ENCODE measurements around the gene CDK14.

The CDK14 gene

GRCh38 chr7:90677486-90678404 is 81.6 kb downstream of the CDK14 start:
- Histone ChIP-seq H3K9ac (no peak overlapping the region), H3K4me1 (peaks cover 5% of the 10 kb centered on the region), H3K27me3 (ENCODE audit: control insufficient read depth, insufficient read depth, low read length) (no peaks in the 10 kb centered on the region), H3K4me3 (ENCODE audit: low read depth, low read length) (no peak overlapping the region), H3K4me2 (ENCODE audit: low read length) (no peak overlapping the region), H2AFZ (no peak overlapping the region), H3K27ac (no peak overlapping the region), H3K36me3 (ENCODE audit: control insufficient read depth, insufficient read depth, low read length) (no peaks in the 10 kb centered on the region), H3K79me2 (peaks cover 2% of the 10 kb centered on the region), H3K9me3 (ENCODE audit: control insufficient read depth, low read length) (no peaks in the 10 kb centered on the region)
- TF ChIP-seq, protein P1, sequence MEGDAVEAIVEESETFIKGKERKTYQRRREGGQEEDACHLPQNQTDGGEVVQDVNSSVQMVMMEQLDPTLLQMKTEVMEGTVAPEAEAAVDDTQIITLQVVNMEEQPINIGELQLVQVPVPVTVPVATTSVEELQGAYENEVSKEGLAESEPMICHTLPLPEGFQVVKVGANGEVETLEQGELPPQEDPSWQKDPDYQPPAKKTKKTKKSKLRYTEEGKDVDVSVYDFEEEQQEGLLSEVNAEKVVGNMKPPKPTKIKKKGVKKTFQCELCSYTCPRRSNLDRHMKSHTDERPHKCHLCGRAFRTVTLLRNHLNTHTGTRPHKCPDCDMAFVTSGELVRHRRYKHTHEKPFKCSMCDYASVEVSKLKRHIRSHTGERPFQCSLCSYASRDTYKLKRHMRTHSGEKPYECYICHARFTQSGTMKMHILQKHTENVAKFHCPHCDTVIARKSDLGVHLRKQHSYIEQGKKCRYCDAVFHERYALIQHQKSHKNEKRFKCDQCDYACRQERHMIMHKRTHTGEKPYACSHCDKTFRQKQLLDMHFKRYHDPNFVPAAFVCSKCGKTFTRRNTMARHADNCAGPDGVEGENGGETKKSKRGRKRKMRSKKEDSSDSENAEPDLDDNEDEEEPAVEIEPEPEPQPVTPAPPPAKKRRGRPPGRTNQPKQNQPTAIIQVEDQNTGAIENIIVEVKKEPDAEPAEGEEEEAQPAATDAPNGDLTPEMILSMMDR (IDR thresholded peaks at IDR 0.05): no peak

DNA sequence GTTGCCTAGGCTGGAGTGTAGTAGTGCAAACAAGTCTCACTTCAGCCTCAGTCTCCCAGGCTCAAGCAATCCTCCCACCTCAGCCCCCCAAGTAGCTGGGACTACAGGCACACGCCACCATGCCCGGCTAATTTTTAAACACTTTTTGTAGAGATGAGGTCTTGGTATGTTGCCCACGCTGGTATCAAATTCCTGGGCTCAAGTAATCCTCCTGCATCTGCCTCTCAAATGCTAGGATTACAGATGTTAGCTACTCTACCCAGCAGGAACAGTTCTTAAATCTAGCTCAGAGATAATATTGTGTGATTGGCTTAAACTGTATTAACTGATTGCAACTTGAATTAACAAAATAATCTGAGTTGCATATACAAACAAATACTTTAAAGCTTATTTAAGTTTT is 82.9 kb downstream of the CDK14 start:
- H2AFZ ChIP-seq: no peak overlapping the region
- no peaks in the 10 kb centered on the region for H3K9me3 ChIP-seq (ENCODE audit: control insufficient read depth, low read length)
- TF ChIP-seq, protein P1 (IDR thresholded peaks at IDR 0.05): no peak
- H3K4me3 ChIP-seq (ENCODE audit: low read depth, low read length): no peak overlapping the region
- no peak overlapping the region for H3K9ac ChIP-seq
- H3K27me3 ChIP-seq (ENCODE audit: control insufficient read depth, insufficient read depth, low read length): no peaks in the 10 kb centered on the region
- H3K36me3 ChIP-seq (ENCODE audit: control insufficient read depth, insufficient read depth, low read length): no peaks in the 10 kb centered on the region
- peaks cover 5% of the 10 kb centered on the region for H3K4me1 ChIP-seq
- H3K79me2 ChIP-seq: peaks cover under 1% of the 10 kb centered on the region
- H3K4me2 ChIP-seq (ENCODE audit: low read length): no peak overlapping the region
- H3K27ac ChIP-seq: no peak overlapping the region

GRCh38 chr7:90680484-90680883 is 84.4 kb downstream of the CDK14 start:
- no peak overlapping the region for H3K4me3 ChIP-seq (ENCODE audit: low read depth, low read length)
- H3K27me3 ChIP-seq (ENCODE audit: control insufficient read depth, insufficient read depth, low read length): no peaks in the 10 kb centered on the region
- TF ChIP-seq, protein P1 (IDR thresholded peaks at IDR 0.05): no peak
- no peak overlapping the region for H3K27ac ChIP-seq
- no peak overlapping the region for H2AFZ ChIP-seq
- H3K79me2 ChIP-seq: no peaks in the 10 kb centered on the region
- peaks cover 5% of the 10 kb centered on the region for H3K4me1 ChIP-seq
- no peak overlapping the region for H3K4me2 ChIP-seq (ENCODE audit: low read length)
- H3K9ac ChIP-seq: no peak overlapping the region
- H3K36me3 ChIP-seq (ENCODE audit: control insufficient read depth, insufficient read depth, low read length): no peaks in the 10 kb centered on the region
- no peaks in the 10 kb centered on the region for H3K9me3 ChIP-seq (ENCODE audit: control insufficient read depth, low read length)

- TF ChIP-seq, protein P1 (IDR thresholded peaks at IDR 0.05): no peak
- Histone ChIP-seq H3K4me3 (ENCODE audit: low read depth, low read length) (no peak overlapping the region), H3K9me3 (ENCODE audit: control insufficient read depth, low read length) (no peaks in the 10 kb centered on the region), H3K36me3 (ENCODE audit: control insufficient read depth, insufficient read depth, low read length) (no peaks in the 10 kb centered on the region), H3K4me2 (ENCODE audit: low read length) (no peak overlapping the region), H3K9ac (no peak overlapping the region), H3K4me1 (peaks cover 5% of the 10 kb centered on the region), H3K27ac (no peak overlapping the region), H3K79me2 (no peaks in the 10 kb centered on the region), H2AFZ (no peak overlapping the region), H3K27me3 (ENCODE audit: control insufficient read depth, insufficient read depth, low read length) (no peaks in the 10 kb centered on the region)
These were observed 85.4 kb downstream of the CDK14 start for GRCh38 chr7:90681336-90682022.
